NCI-H526 (cell line): ENCODE data around the gene GTPBP3.
"Not testable (repeated sequence)": the region's sequence is repeated elsewhere in the genome, so short reads cannot be mapped to it uniquely, and the experiment has no call there.

Experiments
- DNase-seq, 2 experiments: peaks; one replicate each; lab custom pipeline; 2025; lab: John Stamatoyannopoulos, UW

Gene GTPBP3, protein sequence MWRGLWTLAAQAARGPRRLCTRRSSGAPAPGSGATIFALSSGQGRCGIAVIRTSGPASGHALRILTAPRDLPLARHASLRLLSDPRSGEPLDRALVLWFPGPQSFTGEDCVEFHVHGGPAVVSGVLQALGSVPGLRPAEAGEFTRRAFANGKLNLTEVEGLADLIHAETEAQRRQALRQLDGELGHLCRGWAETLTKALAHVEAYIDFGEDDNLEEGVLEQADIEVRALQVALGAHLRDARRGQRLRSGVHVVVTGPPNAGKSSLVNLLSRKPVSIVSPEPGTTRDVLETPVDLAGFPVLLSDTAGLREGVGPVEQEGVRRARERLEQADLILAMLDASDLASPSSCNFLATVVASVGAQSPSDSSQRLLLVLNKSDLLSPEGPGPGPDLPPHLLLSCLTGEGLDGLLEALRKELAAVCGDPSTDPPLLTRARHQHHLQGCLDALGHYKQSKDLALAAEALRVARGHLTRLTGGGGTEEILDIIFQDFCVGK

DNA sequence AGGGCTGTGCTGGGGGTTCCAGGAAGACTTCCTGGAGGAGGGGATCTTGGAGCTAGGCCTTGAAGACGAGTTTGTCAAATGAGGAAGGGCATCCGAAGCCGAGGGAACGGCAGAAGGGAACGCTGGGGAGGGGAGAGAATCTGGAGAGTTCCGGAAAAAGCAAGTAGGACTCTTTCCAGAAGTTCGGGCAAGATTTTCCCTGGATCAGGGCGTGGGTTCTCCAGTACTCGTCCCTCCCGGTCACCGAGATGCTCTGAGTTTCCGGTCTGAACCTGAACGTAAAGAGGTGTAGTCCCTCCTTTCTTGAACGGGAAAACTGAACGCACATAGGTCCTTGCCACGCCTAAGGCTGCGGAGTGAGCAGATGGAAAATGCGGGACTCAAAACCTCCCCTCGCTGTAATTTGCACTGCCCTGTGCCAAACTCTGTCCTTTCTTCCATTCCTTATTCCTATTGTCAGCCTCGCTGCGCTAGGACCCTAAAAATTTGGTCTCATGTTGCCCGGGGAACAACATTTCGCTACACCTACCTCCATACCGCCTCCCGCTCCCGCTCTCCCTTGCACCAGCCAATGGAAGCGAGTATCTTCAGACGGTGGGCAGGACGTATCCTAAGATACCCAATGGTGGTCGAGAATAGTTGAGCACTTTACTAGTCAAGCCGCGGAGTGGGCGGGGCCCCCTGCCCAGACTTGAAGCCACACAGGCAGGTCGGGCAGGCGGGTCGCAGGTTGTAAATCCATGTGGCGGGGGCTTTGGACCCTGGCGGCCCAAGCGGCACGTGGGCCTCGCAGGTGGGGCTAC is at the start of gene GTPBP3:
Gene GTPBP3 (plus strand): TSS at position 682 of the 803 bp plus-strand sequence. CDS start 59 bp downstream, at position 741.
- peak; percentile 96 to 98 for DNase-seq

DNA sequence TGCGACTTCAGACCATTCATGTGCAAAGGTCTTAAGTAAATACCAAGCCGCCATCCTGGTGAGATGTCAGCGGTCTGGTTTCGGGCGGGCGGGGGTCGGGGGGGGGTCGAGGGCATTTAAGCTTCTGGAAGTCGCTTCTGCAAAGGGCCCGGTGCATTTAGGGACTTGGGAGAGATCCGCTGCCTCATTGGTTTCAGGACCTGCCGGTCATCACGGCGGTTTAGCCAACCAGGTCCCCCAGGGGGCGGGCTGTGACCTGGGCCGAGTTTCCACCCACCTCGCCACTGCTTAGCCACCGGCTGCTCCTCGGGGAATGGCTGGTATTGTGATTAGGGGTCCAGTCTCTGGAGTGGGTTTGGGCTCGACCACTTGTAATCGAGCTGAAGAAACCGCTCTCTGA is 47.9 kb upstream of the GTPBP3 start:
- peak; percentile 7 to 72 for DNase-seq

DNA sequence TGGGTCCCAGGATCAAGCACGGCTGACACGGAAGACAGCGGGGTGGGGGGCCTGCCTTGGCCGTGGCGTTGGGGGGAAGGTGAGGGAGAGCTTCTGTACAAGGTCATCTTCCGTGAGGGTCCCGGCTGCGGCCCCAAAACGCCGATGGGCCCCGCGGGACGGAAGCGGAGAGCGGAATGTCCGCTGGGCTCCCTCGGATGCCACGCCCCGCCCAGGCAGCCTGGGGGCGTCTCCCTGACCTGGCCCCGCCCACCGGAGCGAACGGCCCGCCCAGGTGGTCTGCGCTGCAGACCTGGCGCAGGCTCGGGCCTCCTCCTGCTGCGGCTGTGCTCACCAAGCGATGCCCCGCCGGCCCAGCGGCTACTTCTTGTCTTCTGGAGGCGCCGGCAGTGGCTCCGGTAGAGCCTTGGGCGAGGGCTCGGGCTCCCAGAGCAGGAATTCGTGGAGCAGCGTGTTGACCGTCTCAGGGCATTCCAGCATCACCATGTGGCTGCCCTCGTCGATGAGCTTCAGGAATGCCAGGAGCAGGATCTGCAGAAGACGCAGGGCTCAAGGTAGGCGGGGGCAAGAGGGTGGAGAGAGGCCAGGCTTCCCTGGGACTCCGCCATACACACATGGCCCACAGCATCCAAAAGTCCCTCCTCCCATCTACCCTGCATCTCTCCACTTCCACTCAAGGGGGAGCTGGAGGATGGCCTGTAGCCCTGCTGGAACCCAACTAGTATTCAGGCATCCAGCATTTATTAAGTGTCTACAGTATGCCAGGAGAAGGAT is 44.9 kb upstream of the GTPBP3 start:
- DNase-seq = peak; percentile 75 to 79

DNA sequence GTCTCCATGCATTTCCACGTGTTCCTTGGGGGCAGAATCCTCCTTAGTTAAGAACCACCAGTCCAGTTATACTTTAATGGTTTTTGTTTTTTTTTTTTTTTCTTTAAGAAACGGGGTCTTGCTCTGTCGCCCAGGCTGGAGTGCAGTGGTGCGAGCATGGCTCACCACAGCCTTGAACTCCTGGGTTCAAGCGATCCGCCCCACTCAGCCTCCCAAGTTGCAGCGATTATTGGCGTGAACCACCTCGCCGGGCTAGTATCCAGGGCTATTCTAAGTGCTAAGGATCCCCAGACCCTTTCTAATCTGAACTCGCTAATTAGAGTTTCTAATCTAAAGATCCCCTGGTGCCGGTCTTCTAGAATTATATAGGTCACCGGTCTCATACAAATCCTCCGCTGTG is 43.7 kb upstream of the GTPBP3 start:
- no peak for DNase-seq

DNA sequence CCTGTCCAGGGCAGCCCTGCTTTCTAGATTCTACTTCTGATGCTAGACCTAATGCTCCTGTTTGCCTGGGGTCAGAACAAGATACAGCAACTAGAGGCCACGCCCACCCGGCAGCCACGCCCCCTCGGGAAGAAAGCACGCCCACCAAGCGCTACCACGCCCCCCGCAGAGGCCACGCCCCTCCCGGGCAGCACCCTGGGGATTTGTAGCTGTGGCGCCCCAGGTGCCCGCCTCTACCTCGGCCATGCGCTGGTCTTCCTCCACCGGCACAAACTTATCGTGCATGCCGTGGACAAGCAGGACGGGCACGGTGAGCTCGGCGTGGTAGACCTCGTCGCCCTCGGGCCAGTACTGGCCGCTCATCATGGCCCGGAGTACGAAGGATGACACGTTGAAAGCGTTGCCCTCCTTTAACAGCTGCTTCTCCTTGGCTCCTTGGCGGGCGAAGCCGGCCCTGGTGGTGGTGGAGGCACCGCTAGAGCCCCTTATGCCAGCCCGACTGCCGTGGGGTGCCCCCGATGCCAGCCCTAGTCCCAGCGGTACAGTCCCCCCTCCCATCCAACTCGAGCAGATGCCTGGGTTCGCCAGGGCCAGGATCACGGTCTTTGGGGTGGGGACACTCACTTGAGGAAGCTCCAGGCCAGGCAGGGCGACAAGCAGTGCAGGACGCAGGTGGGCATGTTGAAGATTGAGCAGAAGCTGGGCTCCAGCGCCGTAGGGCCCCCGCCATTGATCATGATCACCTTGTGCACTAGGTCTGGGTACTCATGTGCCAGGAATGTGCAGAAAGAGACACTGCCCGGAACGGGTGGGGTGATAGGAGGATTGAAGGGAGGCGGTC is 43.1 kb upstream of the GTPBP3 start:
- DNase-seq = peak in 1 of 2 experiments; percentile 48

DNA sequence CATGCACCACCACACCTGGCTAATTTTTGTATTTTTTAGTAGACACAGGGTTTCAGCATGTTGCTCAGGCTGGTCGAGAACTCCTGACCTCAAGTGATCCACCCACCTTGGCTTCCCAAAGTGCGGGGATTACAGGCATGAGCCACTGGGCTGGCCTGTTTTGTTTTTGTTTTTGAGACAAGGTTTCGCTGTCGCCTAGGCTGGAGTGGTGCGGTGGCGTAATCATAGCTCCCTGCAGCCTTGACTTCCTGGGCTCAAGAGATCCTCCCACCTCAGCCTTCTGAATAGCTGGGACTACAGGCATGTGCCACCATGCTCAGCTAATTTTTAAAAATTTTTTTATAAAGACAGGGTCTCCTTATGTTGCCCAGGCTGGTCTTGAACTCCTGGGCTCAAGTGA is 41.8 kb upstream of the GTPBP3 start:
- DNase-seq = not testable (repeated sequence)

DNA sequence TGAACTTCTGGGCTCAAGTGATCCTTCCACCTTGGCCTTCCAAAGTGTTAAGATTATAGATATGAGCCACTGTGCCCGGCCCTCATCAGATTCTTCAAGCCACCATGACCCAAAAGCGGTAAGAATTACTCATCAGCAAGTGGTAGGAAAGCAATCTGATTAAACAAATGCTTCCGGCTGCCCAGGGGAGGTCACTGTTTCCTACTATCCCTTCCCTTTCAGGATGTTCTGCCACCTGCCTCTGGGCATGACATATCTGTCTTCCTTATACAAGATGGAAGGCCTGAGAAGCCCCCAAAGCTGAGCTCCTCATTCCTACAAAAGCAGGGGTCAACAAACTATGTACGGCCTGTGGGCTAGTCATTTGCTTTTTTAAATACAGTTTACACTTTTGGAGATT is 41.1 kb upstream of the GTPBP3 start:
- DNase-seq = no peak

DNA sequence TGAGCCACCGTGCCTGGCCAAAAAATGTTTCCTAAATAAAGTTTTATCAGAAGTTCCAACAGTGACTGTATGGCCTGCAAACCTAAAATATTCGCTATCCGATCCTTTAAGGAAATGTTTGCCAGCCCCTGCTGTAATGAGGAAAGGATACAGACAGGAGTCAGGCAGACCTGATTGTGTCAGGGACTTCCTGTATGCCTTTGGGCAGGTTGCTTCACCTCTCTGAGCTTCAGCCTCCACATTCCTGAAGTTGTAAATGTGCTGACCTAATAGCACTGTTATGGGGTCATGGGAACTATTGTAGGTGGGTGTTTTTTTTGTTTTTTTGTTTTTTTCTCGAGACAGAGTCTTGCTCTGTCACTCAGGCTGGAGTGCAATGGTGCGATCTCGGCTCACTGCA is 40.4 kb upstream of the GTPBP3 start:
- DNase-seq = no peak

DNA sequence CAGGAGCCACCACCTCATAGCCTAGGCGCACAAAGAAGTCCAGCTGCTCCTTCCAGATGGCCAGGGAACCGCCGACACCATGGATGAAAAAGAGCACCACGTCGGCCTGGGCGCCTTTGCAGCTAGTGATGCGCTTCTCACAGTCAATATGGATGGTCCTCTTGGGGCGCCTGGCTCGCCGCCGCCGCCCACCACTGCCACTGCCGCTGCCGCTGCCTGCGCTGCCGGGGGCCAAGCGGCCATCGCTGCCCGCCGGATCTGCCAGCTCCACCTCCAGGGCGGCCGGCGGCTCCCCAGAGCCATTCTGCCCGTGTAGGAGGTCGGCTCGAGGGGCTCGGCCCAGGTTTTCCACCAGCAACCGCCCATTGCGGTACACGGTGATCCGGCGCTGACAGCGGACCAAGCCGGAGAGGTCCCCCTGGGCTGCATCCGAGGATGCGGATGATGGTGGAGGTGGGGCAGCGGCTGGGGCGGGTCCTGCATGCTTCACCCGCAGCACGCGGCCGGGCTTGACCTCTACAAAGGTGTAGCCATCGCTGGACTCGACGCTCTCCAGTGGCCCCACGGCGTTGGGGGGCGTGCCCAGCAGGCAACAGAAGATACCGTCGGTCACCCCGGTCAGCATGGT is 36.2 kb upstream of the GTPBP3 start:
- no peak for DNase-seq

DNA sequence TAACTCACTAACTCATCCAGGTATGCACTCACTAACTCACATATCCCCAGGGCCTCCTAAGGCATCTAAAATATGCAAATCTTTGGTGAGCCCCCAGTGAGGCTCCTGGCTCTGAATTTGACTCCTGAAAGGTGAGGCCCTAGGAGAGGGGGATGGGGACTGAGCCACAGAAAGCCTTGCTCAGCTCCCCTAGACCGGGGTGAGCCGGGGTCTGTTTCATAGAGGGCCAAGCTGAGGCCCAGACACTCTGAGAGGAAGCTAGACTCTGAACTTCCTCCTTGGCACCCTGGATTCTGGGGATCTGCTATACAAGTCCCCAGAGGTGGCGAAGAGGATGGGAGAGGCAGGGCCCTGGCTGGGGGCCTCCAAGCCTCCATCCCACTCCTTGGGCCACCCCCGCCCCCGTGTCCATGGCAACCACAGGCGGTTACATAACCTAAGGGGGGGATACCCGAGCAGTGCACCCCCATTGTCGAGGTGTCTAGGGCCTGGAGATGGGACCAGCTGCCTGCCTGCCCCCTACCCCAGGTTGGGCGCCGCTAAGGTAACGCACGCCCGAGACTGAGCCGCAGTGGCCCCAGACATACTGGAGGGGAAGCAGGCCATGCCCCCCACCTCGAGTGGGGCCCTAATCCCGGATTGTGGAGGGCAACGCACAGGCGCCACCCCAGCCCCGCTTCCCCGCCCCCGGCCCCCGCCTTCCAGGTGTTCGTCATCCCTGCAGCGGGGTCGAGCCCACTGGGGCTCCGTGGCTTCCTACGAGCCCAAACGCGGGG is 34.8 kb upstream of the GTPBP3 start:
- DNase-seq = peak; percentile 80 to 82

DNA sequence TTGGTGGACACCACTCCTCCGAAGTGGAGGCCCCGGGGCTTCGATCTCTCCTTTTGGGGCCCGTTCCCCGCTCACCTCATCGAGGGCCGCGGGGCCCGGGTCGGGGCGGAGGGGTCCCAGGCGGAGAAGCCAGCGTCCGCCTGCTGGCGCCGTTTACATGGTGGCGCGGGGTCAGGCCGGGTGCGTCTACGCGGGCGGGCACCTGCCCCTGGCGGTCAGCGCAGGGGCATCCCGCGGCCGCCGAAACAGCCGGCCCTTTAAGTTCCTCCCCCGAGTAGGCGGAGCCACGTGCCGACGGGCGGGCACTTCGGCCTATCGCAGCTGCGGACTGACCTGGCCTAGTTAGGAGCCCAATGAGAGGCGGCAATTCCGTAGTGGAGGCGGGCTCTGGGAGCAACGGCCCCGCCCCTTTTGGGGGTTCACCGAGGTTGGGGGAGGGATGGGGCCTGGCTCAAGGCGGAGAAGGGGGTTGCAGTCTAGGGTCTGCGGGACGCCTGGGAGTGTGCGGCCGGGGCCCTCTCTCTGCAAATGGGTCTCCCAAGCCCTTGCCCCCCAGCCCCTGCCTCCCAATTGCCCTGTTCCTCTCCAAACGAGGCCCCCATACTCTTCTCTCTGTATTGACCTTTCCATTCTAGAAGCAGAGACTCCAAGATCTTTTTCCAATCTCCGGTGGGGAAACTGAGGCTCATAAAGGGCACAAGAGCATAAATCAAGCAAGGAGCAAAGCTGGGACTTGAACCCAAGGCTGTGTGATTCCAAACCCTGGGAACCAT is 34.0 kb upstream of the GTPBP3 start, which contains the start of gene ABHD8:
Gene ABHD8 (minus strand): TSS at position 259 of the 773 bp plus-strand sequence. CDS start 1,809 bp downstream, outside the sequence.
- DNase-seq = peak; percentile 63 to 92

DNA sequence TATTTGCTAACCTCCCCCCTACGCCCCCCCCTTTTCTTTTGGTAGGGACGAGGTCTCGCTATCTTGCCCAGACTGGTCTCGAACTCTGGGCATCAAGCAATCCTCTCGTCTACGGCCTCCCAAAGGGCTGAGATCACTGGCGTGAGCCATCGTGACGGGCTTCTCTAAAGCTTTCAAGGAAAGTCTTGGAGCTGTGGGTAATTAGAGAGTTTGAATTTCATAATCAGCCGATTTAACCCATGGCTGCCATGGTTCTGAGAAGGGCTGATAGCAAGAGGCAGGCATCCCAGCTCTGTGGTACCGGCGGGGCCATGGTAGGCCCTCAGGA is 33.4 kb upstream of the GTPBP3 start:
- DNase-seq = no peak

DNA sequence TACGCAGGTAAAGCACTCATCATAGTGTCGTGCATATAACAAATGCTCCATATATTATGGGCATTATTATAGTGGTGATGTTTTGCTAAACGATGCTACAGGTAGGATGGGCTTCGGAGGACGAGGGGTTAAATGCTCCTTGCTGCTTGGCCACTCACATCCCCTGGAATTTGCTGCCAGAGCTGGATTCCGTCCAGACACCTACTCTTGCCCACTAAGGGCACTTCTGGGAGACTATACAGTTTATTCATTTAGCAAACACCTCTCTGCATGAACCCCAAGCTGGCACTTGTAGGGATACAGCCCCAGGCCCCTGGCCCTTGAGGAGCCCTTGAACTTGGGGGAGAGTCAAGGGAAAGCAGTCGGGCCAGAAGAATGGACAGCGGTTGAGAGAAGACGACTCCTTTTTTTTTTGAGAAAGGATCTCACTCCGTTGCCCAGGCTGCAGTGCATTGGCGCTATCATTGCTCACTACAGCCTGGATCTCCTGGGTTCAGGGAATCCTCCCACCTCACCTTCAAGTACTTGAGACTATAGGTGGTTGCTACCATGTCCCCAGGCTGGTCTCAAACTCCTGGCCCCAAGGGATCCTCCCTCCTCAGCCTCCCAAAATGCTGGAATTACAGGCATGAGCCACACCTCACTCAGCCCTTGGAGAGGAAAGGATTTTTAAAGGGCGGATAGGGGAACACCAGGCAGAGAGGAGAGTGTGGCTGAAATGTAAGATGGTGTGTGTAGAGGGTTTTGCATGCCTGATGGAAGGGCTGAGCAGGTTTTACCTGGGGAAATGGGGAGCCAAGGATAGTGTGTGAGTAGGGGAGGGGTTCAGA is 32.8 kb upstream of the GTPBP3 start:
- DNase-seq = no peak

DNA sequence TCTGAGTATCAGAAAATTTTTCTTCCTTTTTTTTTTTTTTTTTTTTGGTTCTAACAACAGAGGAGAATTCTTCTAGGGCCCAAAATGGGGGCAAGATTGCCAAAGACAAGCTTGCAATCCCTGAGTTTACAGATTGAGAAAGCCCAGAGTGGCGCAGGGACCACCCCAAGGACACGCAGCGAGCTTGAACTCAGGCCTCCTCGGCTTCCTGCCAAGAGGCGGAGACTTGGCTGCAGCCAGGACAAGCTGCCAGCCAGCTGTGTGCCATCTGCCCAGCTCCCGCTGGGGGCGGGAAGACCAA is 32.2 kb upstream of the GTPBP3 start:
- DNase-seq = no peak

DNA sequence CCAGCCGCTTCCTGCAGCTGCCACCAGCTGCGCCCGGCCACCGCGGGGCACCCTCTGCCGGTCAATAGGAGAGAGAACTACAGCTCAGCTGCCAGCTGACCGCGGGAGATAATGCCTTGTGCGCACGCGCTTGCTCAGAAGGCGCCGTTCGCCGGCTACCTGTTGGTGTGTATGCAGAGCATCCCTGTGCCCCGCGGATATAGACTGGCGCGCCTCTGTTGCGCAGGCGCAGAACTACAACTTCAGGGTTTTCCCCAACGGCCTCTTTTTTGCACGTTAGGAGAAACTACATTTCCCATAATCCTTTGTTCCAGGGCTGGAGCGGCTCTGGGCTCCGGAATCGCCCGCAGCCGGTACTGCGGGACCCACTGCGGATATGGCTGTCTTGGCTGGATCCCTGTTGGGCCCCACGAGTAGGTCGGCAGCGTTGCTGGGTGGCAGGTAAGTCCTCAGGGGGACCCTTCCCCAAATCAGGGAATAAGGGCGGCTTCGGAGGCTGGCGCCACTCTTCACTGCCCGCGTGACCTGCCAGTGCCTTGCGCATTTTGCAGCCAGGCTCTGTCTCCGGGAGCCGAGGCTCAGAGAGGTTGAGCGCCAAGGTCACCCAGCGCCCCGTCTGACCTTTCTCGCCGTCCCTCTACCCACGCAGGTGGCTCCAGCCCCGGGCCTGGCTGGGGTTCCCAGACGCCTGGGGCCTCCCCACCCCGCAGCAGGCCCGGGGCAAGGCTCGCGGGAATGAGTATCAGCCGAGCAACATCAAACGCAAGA is 31.7 kb upstream of the GTPBP3 start, which contains the start of gene MRPL34:
Gene MRPL34 (plus strand): TSS at position 356 of the 768 bp plus-strand sequence. CDS start 21 bp downstream, at position 377.
- peak; percentile 96 to 97 for DNase-seq

DNA sequence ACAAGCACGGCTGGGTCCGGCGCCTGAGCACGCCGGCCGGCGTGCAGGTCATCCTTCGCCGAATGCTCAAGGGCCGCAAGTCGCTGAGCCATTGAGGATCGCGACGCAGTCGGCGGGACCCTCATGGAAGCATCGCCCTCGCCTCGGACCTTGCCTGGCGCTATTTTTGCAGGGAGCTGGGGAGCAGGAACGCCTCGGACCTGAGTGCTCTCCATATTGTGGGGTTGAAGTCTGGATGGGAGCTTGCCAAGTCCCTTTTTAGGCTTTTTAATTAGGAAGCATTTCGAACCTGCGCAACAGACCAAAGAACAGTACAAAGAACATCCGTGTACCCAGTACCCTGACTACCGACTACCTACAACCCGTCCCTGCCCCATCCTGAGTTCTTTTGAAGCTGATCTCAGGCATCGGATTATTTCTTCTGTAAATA is 31.1 kb upstream of the GTPBP3 start:
- no peak for DNase-seq

DNA sequence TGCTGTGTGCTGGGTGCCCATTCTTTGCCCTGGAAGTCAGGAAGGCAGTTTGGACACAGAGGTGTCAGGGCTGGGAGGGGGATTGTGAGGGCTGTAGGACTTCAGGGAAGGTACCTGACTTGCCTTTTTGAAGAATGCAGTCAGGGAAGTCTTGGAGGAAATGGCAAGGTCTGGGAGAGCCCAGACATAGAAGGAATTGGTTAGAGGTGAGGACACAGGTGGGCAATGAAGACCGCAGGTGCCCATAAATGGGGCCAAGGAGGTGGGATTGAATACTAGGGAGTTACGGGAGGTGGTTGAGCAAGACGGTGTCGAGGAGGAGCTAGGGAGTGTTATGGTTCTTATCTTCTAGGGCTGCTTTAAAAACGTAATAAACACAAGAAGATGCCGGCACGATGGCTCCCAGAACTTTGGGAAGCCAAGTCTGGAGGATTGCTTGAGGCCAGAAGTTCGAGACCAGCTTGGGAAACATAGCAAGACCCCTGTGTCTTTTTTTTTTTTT is 29.4 kb upstream of the GTPBP3 start:
- no peak for DNase-seq
